Posterior cingulate gyrus (tissue), 11 donors: Measurements from ENCODE around the gene PLSCR1.
A peak's percentile ranks its signal among the peaks of the same experiment; 100 is the strongest.
"Not testable (repeated sequence)": the region's sequence is repeated elsewhere in the genome, so short reads cannot be mapped to it uniquely, and the experiment has no call there.

ENCODE experiments used
- DNase-seq, 10 donors: peaks; one replicate each; pipeline versions ENCODE4 v3.0.0 to v3.0.0-alpha.2; 2020 to 2021; ENCODE audit warnings: mixed read lengths in 3 of 10
- intact Hi-C: fragments of 100-400 bp; cut with DNase I; formaldehyde crosslinking; loops from one replicate; pipeline ENCODE4 v1.15.1; 2023

Gene PLSCR1

GRCh38 chr3:146550743-146551510 lies 6.5 kb upstream of the PLSCR1 start:
- DNase-seq: no peak
- intact Hi-C loops: no loop called here

- intact Hi-C loops: no loop called here
- DNase-seq: no peak
Observed at GRCh38 chr3:146550070-146550615, 5.7 kb upstream of the PLSCR1 start.

- DNase-seq: no peak
- intact Hi-C loops: no loop called here
Observed at GRCh38 chr3:146547235-146547835, 2.9 kb upstream of the PLSCR1 start.

- intact Hi-C loops: no loop called here
- DNase-seq: no peak
Observed at GRCh38 chr3:146546366-146546965, 2.1 kb upstream of the PLSCR1 start.

- intact Hi-C loops: no loop called here
- no peak for DNase-seq
Observed at GRCh38 chr3:146544929-146545528, 622 bp upstream of the PLSCR1 start.

GRCh38 chr3:146543461-146544001 lies 876 bp downstream of the PLSCR1 start:
- intact Hi-C loops: no loop called here
- peak in 1 of 10 donors; percentile 47 for DNase-seq

GRCh38 chr3:146542978-146543377 lies 1.4 kb downstream of the PLSCR1 start:
- DNase-seq: no peak

GRCh38 chr3:146542179-146542578 lies 2.2 kb downstream of the PLSCR1 start:
- intact Hi-C loops: no loop called here
- DNase-seq: no peak

More at GRCh38 chr3:146542978-146543377, 1.4 kb downstream of the PLSCR1 start:
- intact Hi-C loops: no loop called here

GRCh38 chr3:146540978-146541377 lies 3.4 kb downstream of the PLSCR1 start:
- intact Hi-C loops: no loop called here
- DNase-seq: no peak

GRCh38 chr3:146540236-146540635 lies 4.2 kb downstream of the PLSCR1 start:
- intact Hi-C loops: no loop called here
- DNase-seq: no peak

- DNase-seq: no peak
- intact Hi-C loops: no loop called here
Observed at GRCh38 chr3:146539315-146539714, 5.1 kb downstream of the PLSCR1 start.

GRCh38 chr3:146537603-146538002 lies 6.8 kb downstream of the PLSCR1 start:
- no peak for DNase-seq
- intact Hi-C loops: no loop called here

GRCh38 chr3:146536681-146537080 lies 7.7 kb downstream of the PLSCR1 start:
- intact Hi-C loops: no loop called here
- DNase-seq: no peak

GRCh38 chr3:146532406-146532805 lies 12.0 kb downstream of the PLSCR1 start:
- DNase-seq: no peak
- intact Hi-C loops: no loop called here

- DNase-seq: no peak
- intact Hi-C loops: no loop called here
Observed at GRCh38 chr3:146530609-146531008, 13.8 kb downstream of the PLSCR1 start.

- intact Hi-C loops: no loop called here
- no peak for DNase-seq
Observed at GRCh38 chr3:146529021-146529420, 15.4 kb downstream of the PLSCR1 start.

- intact Hi-C loops: no loop called here
- DNase-seq: no peak
Observed at GRCh38 chr3:146524961-146525360, 19.4 kb downstream of the PLSCR1 start.

GRCh38 chr3:146523531-146523930 lies 20.9 kb downstream of the PLSCR1 start:
- intact Hi-C loops: no loop called here
- DNase-seq: no peak

GRCh38 chr3:146522174-146523158 lies 21.9 kb downstream of the PLSCR1 start:
- DNase-seq, intact Hi-C loops: not testable (repeated sequence)

- DNase-seq: no peak
- intact Hi-C loops: no loop called here
Observed at GRCh38 chr3:146521394-146521793, 23.0 kb downstream of the PLSCR1 start.
